Erythroblast (primary cell): Measurements from ENCODE around the gene USP48.

Experiments used
- GATA1 ChIP-seq: IDR thresholded peaks from 2 replicates; pipeline ENCODE4 v1.6.1; 2011; ENCODE audit warnings: low read depth, mild to moderate bottlenecking, control low read depth, low read length, moderate library complexity
- POLR2A ChIP-seq: IDR thresholded peaks from 2 replicates; pipeline ENCODE4 v1.6.1; 2011; ENCODE audit warnings: mild to moderate bottlenecking, low read length

- TF ChIP-seq POLR2A (no peak), GATA1 (no peak)
Observed at GRCh38 chr1:21732664-21733063, 50.3 kb downstream of the USP48 start.
